GM23338 (cell line): ENCODE data around the gene SND1. TPM values are rescaled to one million over a fixed set of nuclear protein-coding genes. Genes with fewer than 3 reads are reported as not detected.

Source experiments
- ATAC-seq: fragments of 200-7000 bp; cut with Tn5 transposase; 3 replicates; pipeline ENCODE4 v1.9.1; 2020
- DNase-seq: peaks from one replicate; pipeline ENCODE4 v3.0.0-alpha.2; 2015; ENCODE audit warnings: low spot score
- H2AFZ ChIP-seq: fragments of 200-600 bp; sonication (generic); 2 replicates; pipeline ENCODE4 v1.8.0; 2016; ENCODE audit warnings: antibody characterized with exemption, mild to moderate bottlenecking, moderate library complexity
- H3F3A ChIP-seq: fragments of 200-600 bp; sonication (generic); replicated peaks from 2 replicates; pipeline ENCODE4 v1.8.0; 2017; ENCODE audit warnings: antibody characterized with exemption, mixed run types, low read depth
- H3K27ac ChIP-seq: fragments of 200-600 bp; sonication (generic); 2 replicates; pipeline ENCODE4 v1.6.1; 2016; ENCODE audit warnings: low read depth
- H3K27me3 ChIP-seq: fragments of 200-600 bp; sonication (generic); 2 replicates; pipeline ENCODE4 v1.8.0; 2016; ENCODE audit warnings: mild to moderate bottlenecking, mixed run types, moderate library complexity; ENCODE audit not compliant: insufficient read depth
- H3K36me3 ChIP-seq: fragments of 200-600 bp; sonication (generic); 2 replicates; pipeline ENCODE4 v1.8.0; 2016; ENCODE audit warnings: mild to moderate bottlenecking; ENCODE audit not compliant: insufficient read depth
- H3K4me1 ChIP-seq: fragments of 200-600 bp; sonication (generic); 2 replicates; pipeline ENCODE4 v1.8.0; 2016; ENCODE audit warnings: mild to moderate bottlenecking, moderate library complexity; ENCODE audit not compliant: insufficient read depth
- H3K4me2 ChIP-seq: fragments of 200-600 bp; sonication (generic); 2 replicates; pipeline ENCODE4 v1.7.1; 2017; ENCODE audit warnings: mixed run types
- H3K4me3 ChIP-seq: fragments of 200-600 bp; sonication (generic); 2 replicates; pipeline ENCODE4 v1.6.1; 2016; ENCODE audit warnings: mixed run types
- H3K79me2 ChIP-seq: fragments of 200-600 bp; sonication (generic); replicated peaks from 2 replicates; pipeline ENCODE4 v1.8.0; 2017; ENCODE audit warnings: mild to moderate bottlenecking; ENCODE audit not compliant: insufficient read depth
- H3K9me2 ChIP-seq: fragments of 200-600 bp; sonication (generic); 2 replicates; pipeline ENCODE4 v1.8.0; 2017; ENCODE audit not compliant: insufficient read depth
- H4K20me1 ChIP-seq: fragments of 200-600 bp; sonication (generic); replicated peaks from 2 replicates; pipeline ENCODE4 v1.8.0; 2017; ENCODE audit warnings: mild to moderate bottlenecking; ENCODE audit not compliant: insufficient read depth
- H3K27ac Mint-ChIP-seq: 2 replicates; pipeline ENCODE4 v1.8.0; 2020; ENCODE audit warnings: inconsistent platforms, mild to moderate bottlenecking, moderate library complexity, mixed read lengths
- H3K27me3 Mint-ChIP-seq: 3 replicates; pipeline ENCODE4 v1.8.0; 2022; ENCODE audit warnings: low read depth, mild to moderate bottlenecking, moderate library complexity, mixed read lengths, inconsistent platforms; ENCODE audit not compliant: insufficient read depth, poor library complexity
- H3K36me3 Mint-ChIP-seq: 3 replicates; pipeline ENCODE4 v1.8.0; 2021; ENCODE audit warnings: low read depth, mild to moderate bottlenecking, inconsistent platforms, moderate library complexity, mixed read lengths
- H3K4me1 Mint-ChIP-seq: 3 replicates; pipeline ENCODE4 v1.8.0; 2020; ENCODE audit warnings: mild to moderate bottlenecking, inconsistent platforms, mixed read lengths
- H3K4me3 Mint-ChIP-seq: 3 replicates; pipeline ENCODE4 v1.8.0; 2021; ENCODE audit warnings: moderate library complexity, mild to moderate bottlenecking, inconsistent platforms, mixed read lengths
- H3K9me3 Mint-ChIP-seq: 3 replicates; pipeline ENCODE4 v1.8.0; 2020; ENCODE audit warnings: moderate library complexity, mild to moderate bottlenecking, inconsistent platforms, mixed read lengths
- CREB1 ChIP-seq: fragments of 250-450 bp; sonication (Bioruptor Pico); IDR thresholded peaks from 2 replicates; pipeline ENCODE4 v1.5.0; 2020; ENCODE audit warnings: low read depth, mild to moderate bottlenecking, moderate library complexity
- EZH2 ChIP-seq: fragments of 200-600 bp; sonication (generic); IDR thresholded peaks from one replicate; pipeline ENCODE4 v1.8.0; 2017; ENCODE audit warnings: antibody characterized with exemption, mild to moderate bottlenecking, low read depth; ENCODE audit not compliant: unreplicated experiment
- NANOG ChIP-seq: IDR thresholded peaks from 2 replicates; pipeline ENCODE4 v1.6.1; 2016; ENCODE audit warnings: antibody characterized with exemption, borderline replicate concordance
- STAT1 ChIP-seq: IDR thresholded peaks from one replicate; pipeline ENCODE4 v1.6.1; 2016; ENCODE audit warnings: antibody characterized with exemption; ENCODE audit not compliant: unreplicated experiment
- ZNF114 ChIP-seq: fragments of 250-450 bp; sonication (Bioruptor Pico); IDR thresholded peaks from 2 replicates; pipeline ENCODE4 v1.5.0; 2020; ENCODE audit warnings: mild to moderate bottlenecking, moderate library complexity
- ZNF462 ChIP-seq: fragments of 250-450 bp; sonication (Bioruptor Pico); IDR thresholded peaks from 2 replicates; pipeline ENCODE4 v1.5.0; 2020; ENCODE audit warnings: mild to moderate bottlenecking, moderate library complexity
- polyA plus RNA-seq: library from polyadenylated mRNA; unstranded; fragments of >200 nt; fragmentation: Nextera tagmentation; extraction: Ambion mirVana; gene quantifications from 2 replicates; pipeline ENCODE4 v1.2.1, GENCODE V29; 2016
- total RNA-seq: library from RNA; depleted of rRNA; stranded (reverse); fragments of >200 nt; shearing (Covaris generic); gene quantifications from 2 replicates; pipeline ENCODE4 v1.2.3, GENCODE V29; 2014
- TF ChIP-seq, protein P1 (sequence below): IDR thresholded peaks from 2 replicates; pipeline ENCODE4 v1.6.1; 2016; ENCODE audit warnings: antibody characterized with exemption

Gene SND1
- total and polyA plus RNA-seq, 2 experiments from 2014 or later = 107 to 254 TPM

DNA sequence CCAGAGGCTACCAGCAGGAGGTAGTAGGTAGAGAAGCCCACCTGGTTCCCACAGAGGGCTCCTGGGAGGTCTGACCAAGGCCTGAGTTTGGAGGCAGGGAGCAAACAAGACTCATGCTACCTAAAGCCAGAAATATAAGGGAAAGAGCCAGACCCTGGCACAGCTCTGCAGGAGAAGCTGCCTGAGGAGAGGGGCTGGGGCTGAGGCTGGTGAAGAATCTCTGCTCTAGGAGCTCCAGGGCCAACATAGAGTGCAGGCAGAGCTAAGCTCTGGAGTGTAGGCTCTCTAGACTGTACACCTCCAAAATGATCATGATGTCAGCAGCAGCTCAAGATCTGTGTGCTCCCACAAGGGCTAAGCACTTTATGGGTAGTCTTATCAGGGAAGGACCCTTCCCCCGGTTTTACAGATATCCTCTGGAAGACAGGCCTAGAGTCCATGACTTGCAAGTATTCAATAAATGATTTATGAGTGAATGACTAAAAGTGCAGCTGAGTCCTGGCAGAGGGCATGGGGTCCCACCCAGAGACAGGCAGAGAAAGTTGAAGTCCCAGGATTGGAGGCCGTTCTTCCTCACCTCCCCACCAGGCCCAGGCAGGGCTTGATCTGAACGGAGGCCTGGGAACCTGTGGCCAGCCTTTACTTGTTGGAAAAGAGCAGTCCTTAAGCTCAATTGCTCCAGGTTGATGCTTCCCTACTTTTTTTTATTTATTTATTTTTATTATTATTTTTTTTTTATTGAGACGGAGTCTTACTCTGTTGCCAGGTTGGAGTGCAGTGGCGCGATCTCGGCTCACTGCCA is 450.7 kb downstream of the SND1 start (continued):
- no peak for TF ChIP-seq ZNF462 (CRISPR knock-in tag)

DNA sequence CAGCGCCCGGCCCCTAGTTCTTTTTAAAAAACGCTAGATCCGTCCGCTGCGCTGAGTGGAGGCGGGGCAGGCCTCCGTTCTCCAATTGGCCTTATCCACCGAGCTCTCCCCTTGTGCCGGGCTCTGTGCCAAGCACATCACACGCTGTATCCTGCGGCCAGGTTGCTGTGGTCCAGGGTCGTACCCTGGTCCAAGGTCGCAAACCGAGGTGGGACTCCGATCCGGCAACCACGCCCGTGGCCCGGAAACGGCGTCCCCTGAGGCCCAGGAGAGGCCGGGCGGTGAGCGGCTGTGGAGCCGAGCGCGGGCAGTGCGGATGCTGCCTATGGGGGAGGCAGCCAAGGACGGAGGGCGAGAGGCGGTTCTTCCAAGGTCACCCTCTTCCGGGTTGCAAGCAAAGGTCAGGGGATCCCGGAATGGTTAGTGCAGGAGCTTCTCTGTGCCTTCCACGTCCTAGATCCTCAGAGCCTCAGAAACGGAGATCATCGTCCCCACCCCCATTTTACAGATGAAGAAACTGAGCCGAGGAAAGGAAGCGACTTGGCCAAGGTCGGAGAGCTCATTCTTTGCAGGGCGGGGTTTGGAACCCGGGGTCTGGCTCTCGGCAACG is 451.6 kb downstream of the SND1 start:
- Mint-ChIP-seq H3K36me3 (no peaks in the 10 kb centered on the region), H3K27ac (no peak overlapping the region), H3K4me1 (peaks cover 3% of the 10 kb centered on the region), H3K4me3 (peak overlapping the region; percentile 67), H3K9me3 (no peaks in the 10 kb centered on the region), H3K27me3 (peaks cover 50% of the 10 kb centered on the region)
- peak; percentile 24 for ATAC-seq
- peak overlapping the region; percentile 63 for H3K4me3 ChIP-seq
- H3K36me3 ChIP-seq = no peaks in the 10 kb centered on the region
- peak overlapping the region; percentile 89 for H2AFZ ChIP-seq
- 0 out of 2 replicates have a peak, but pooled peaks cover 3% of the 10 kb centered on the region for H3F3A ChIP-seq
- H3K79me2 ChIP-seq = no peaks in the 10 kb centered on the region
- DNase-seq = peak; percentile 67
- H3K27me3 ChIP-seq = peaks cover 44% of the 10 kb centered on the region
- no peaks in the 10 kb centered on the region for H3K9me2 ChIP-seq
- H4K20me1 ChIP-seq = no peaks in the 10 kb centered on the region
- no peak overlapping the region for H3K27ac ChIP-seq
- H3K4me2 ChIP-seq = peak overlapping the region; percentile 82
- H3K4me1 ChIP-seq = 0 out of 2 replicates have a peak, but pooled peaks cover 2% of the 10 kb centered on the region
- no peak for TF ChIP-seq CREB1 (CRISPR knock-in tag)
- TF ChIP-seq STAT1 = no peak
- TF ChIP-seq, protein P1, sequence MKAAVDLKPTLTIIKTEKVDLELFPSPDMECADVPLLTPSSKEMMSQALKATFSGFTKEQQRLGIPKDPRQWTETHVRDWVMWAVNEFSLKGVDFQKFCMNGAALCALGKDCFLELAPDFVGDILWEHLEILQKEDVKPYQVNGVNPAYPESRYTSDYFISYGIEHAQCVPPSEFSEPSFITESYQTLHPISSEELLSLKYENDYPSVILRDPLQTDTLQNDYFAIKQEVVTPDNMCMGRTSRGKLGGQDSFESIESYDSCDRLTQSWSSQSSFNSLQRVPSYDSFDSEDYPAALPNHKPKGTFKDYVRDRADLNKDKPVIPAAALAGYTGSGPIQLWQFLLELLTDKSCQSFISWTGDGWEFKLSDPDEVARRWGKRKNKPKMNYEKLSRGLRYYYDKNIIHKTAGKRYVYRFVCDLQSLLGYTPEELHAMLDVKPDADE = no peak
- TF ChIP-seq EZH2 = no peak
- no peak for TF ChIP-seq NANOG
- TF ChIP-seq ZNF114 (CRISPR knock-in tag) = no peak
